GM19397 (cell line): ENCODE data around the gene ZNF394.

Experiments used
- ATAC-seq: cut with Tn5 transposase; IDR thresholded peaks from one replicate; pipeline ENCODE4 v1.9.1; 2021; ENCODE audit warnings: mild to moderate bottlenecking, moderate library complexity; ENCODE audit not compliant: unreplicated experiment

Gene ZNF394

DNA sequence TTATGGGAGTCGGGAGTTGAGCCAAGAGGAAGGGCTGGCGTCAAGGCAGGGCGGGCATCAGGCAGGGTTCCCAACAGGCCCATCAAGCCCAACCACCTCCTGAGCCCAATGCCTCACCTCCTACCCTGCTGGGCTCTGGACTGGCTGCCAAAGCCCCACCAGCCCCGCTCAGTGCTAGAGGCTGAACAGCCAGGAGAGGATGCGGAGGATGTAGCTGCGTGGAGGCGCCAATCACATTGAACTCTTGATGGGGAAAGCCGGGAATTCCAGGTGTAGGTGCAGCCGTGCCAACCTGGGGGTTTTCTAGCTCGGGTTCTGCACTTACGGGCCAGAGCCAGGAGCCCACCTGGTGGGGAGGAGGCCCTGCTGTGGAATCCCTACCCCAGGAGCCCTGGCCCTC is 47.0 kb downstream of the ZNF394 start:
- no peak for ATAC-seq

GRCh38 chr7:99452541-99452940 is 47.5 kb downstream of the ZNF394 start:
- no peak for ATAC-seq

- no peak for ATAC-seq
Measured at GRCh38 chr7:99451936-99452335, 48.1 kb downstream of the ZNF394 start.

DNA sequence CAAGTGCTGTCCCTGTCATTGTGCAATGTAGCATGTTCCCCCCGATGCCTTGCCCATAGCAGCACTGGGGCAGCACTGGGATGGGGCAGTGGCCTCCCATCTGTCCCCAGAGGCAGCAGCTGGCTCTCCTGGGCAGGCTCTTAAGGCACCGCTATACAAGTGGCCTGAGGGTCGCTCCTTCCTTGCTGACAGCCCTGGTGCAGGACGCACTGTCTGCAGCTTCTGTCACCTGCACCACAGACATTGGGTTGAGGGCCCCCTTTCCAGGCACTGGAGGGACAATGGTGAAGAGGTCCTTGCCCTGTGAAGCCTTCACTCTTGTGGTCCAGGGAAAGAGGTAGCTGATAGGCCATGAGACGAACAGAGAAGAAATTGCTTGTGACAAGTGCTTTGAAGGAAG is 50.8 kb downstream of the ZNF394 start:
- no peak for ATAC-seq

DNA sequence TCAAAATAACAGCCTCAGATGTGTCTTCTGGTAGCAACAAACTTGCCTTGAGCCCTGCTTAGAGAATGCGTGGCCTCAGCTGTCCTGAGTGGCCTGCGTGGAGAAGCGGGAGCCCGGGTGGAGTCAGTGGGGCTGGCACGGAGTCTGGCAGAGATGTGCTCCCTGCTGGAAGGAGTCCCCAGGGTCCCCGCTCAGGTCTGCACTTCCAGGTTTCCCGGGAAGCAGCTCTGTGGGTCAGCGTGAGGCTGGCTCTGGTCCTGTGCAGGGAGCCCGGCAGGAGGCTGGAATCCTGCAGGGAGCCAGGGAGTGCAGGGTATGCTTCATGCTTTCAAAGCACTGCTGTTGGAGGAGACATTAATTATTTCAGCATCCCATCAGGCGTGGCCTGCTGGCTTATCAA is 51.2 kb downstream of the ZNF394 start:
- no peak for ATAC-seq

GRCh38 chr7:99447943-99448342 is 52.1 kb downstream of the ZNF394 start:
- no peak for ATAC-seq

DNA sequence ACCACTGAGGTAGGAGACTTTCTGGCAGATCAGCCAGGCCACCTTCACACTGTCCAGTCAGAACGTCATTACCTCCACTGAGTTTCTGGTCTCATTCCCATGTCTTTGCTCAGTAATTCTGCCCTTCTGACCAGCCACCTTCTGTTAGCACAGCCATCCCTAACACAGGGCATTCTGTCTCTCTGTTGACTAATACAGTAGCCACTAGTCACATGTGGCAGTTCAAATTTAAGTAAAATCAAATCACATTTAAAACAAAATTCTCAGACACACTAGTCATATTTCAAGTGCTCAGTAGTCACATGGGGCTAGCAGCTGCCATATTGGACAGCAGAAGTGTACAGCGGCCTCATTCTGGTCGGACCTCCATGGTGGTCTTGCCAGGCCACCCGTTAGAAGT is 54.0 kb downstream of the ZNF394 start:
- no peak for ATAC-seq
